GM12878 (cell line): ENCODE results near the gene PLAGL2. TPM values are rescaled to one million over a fixed set of nuclear protein-coding genes. Genes with fewer than 3 reads are reported as not detected.

ENCODE experiments used
- ATAC-seq: fragments of 200-7000 bp; cut with Tn5 transposase; 3 replicates; pipeline ENCODE4 v1.9.1; 2020; ENCODE audit warnings: mild to moderate bottlenecking, moderate library complexity
- BruUV-seq: library from RNA; stranded (reverse); fragments of 400-500 nt; replicated peaks from 2 replicates; lab custom pipeline; 2021; lab: Mats Ljungman, UMichigan
- CTCF ChIA-PET: fragments of 300-600 bp; sonication (Branson Sonifier 250); formaldehyde crosslinking; extraction: SDS; loops from one replicate; lab custom pipeline; 2021; ENCODE audit warnings: inconsistent platforms; lab: Yijun Ruan, JAX
- POLR2A ChIA-PET: fragments of 350-600 bp; formaldehyde crosslinking; extraction: SDS; loops from one replicate; lab custom pipeline; 2021; ENCODE audit warnings: inconsistent platforms; lab: Charles Lee
- RAD21 ChIA-PET: fragments of 300-600 bp; sonication (Branson Sonifier 250); formaldehyde crosslinking; loops from one replicate; lab custom pipeline; 2023; ENCODE audit warnings: antibody characterized with exemption; ENCODE audit not compliant: unreplicated experiment; lab: Charles Lee
- SMC1A ChIA-PET: fragments of 300-600 bp; sonication (Branson Sonifier 250); formaldehyde crosslinking; loops from one replicate; lab custom pipeline; 2023; ENCODE audit not compliant: unreplicated experiment, uncharacterized antibody; lab: Charles Lee
- DNase-seq: peaks from one replicate; pipeline ENCODE4 v3.0.0-alpha.2; 2011; ENCODE audit warnings: low read depth, low spot score
- FAIRE-seq: peaks from 3 replicates; lab custom pipeline; 2011; peaks lifted over from hg19 to GRCh38; lab: Jason Lieb, UNC
- H2AFZ ChIP-seq: 2 replicates; pipeline ENCODE4 v1.6.0; 2011; ENCODE audit warnings: low read depth, low read length, control low read depth; ENCODE audit not compliant: control insufficient read depth
- H3K27ac ChIP-seq: 2 replicates; pipeline ENCODE4 v1.5.1; 2011; ENCODE audit warnings: control low read depth; ENCODE audit not compliant: control insufficient read depth, insufficient read depth
- H3K27me3 ChIP-seq, 2 experiments: replicated peaks in 1 of 2; 2 replicates each; pipeline versions ENCODE4 v1.6.0 to v1.6.1; 2011; ENCODE audit warnings: low read length in 1 of 2; ENCODE audit not compliant: control insufficient read depth in 2 of 2, insufficient read depth in 2 of 2
- H3K36me3 ChIP-seq, 2 experiments: 2 replicates each; pipeline ENCODE4 v1.5.1; 2011; ENCODE audit warnings: low read length in 1 of 2; ENCODE audit not compliant: control insufficient read depth in 2 of 2, insufficient read depth in 2 of 2
- H3K4me1 ChIP-seq: 2 replicates; pipeline ENCODE4 v1.6.1; 2011; ENCODE audit warnings: mild to moderate bottlenecking, low read length, moderate library complexity, mixed read lengths; ENCODE audit not compliant: control insufficient read depth, insufficient read depth
- H3K4me2 ChIP-seq: 2 replicates; pipeline ENCODE4 v1.6.0; 2011; ENCODE audit warnings: control low read depth; ENCODE audit not compliant: control insufficient read depth, insufficient read depth
- H3K4me3 ChIP-seq: fragments of 200-600 bp; sonication (generic); 2 replicates; pipeline ENCODE4 v1.5.1; 2016
- H3K79me2 ChIP-seq: 2 replicates; pipeline ENCODE4 v1.6.0; 2011; ENCODE audit warnings: low read length; ENCODE audit not compliant: control insufficient read depth, insufficient read depth
- H3K9ac ChIP-seq: 2 replicates; pipeline ENCODE4 v1.8.0; 2011; ENCODE audit warnings: low read length, control low read depth, mixed read lengths; ENCODE audit not compliant: control insufficient read depth, insufficient read depth
- H3K9me3 ChIP-seq: replicated peaks from 3 replicates; pipeline ENCODE4 v1.5.1; 2011; ENCODE audit warnings: mild to moderate bottlenecking, low read length; ENCODE audit not compliant: control insufficient read depth, insufficient read depth
- H4K20me1 ChIP-seq: 2 replicates; pipeline ENCODE4 v1.6.0; 2011; ENCODE audit not compliant: control insufficient read depth, insufficient read depth
- EED ChIP-seq: sonication (generic); IDR thresholded peaks from 2 replicates; pipeline ENCODE4 v1.6.1; 2016; ENCODE audit warnings: antibody characterized with exemption, low read depth
- MAX ChIP-seq: IDR thresholded peaks from 2 replicates; pipeline ENCODE4 v1.6.1; 2012; ENCODE audit warnings: low read depth, low read length, improper control_type of control experiment
- NBN ChIP-seq: fragments of 450-650 bp; IDR thresholded peaks from 2 replicates; pipeline ENCODE4 v1.6.1; 2016
- NR2F1 ChIP-seq: fragments of 450-650 bp; conservative IDR thresholded peaks from 2 replicates; pipeline ENCODE4 v1.6.1; 2017; ENCODE audit warnings: mild to moderate bottlenecking
- RELB ChIP-seq: fragments of 450-650 bp; IDR thresholded peaks from 2 replicates; pipeline ENCODE4 v1.6.1; 2017; ENCODE audit warnings: low read depth, mild to moderate bottlenecking, moderate library complexity
- WGBS: methylation state at CpG from one replicate; pipeline ENCODE4 v1.1.6; 2016; ENCODE audit warnings: low lambda C conversion rate; ENCODE audit not compliant: insufficient replicate concordance, insufficient coverage; ENCODE audit errors: missing lambda C conversion rate; 5-methylcytosine and 5-hydroxymethylcytosine counted together
- in situ Hi-C: fragments of 300-500 bp; cut with MboI; formaldehyde crosslinking; loops from 9 replicates; pipeline ENCODE4 v1.14.3; 2018; ENCODE audit warnings: mixed read lengths
- intact Hi-C: fragments of 100-400 bp; cut with micrococcal nuclease; formaldehyde crosslinking; loops from one replicate; pipeline ENCODE4 v1.14.2; 2022; ENCODE audit not compliant: unreplicated experiment
- polyA plus RNA-seq, 11 experiments: library from polyadenylated mRNA; depleted of rRNA in 4 of 11; unstranded in 6 of 11; stranded (reverse) in 5 of 11; fragments of >200 nt; fragmentation: Nextera tagmentation in 4 of 11; fragmentation: Illumina TruSeq in 1 of 11; extraction: Ambion mirVana in 4 of 11; extraction: Trizol in 1 of 11; gene quantifications; 1 replicate in 1 of 11; 2 replicates in 10 of 11; pipeline versions ENCODE4 v1.2.1 to v1.2.3, GENCODE V29; 2011 to 2016; ENCODE audit warnings: inconsistent platforms in 2 of 11, missing spikeins in 2 of 11, low read depth in 1 of 11
- total RNA-seq, 4 experiments: library from RNA; depleted of rRNA in 3 of 4; stranded (reverse); fragments of >200 nt in 3 of 4; fragmentation: Illumina TruSeq in 1 of 4; extraction: Trizol in 1 of 4; gene quantifications; 2 replicates each; pipeline versions ENCODE4 v1.2.1 to v1.2.3, GENCODE V29; 2013 to 2021

Gene PLAGL2
- total and polyA plus RNA-seq, 10 of the 15 experiments (the other 5 are each of a cell fraction or from before 2014, with no cell fraction given): 4.4 to 32.3 (median 13.3) TPM

GRCh38 chr20:32206760-32207625 is 550 bp downstream of the PLAGL2 start:
- Histone ChIP-seq H3K4me2 (peak overlapping the region; percentile 85), H3K4me1 (peaks cover 20% of the 10 kb centered on the region), H4K20me1 (no peaks in the 10 kb centered on the region; the same call in 1 of the 2 replicates), H2AFZ (peak overlapping the region; percentile 54), H3K36me3 (peaks cover 0 to 6% of the 10 kb centered on the region in 2 experiments; a peak in 3 of 4 replicates), H3K79me2 (peaks cover 76% of the 10 kb centered on the region), H3K4me3 (peak overlapping the region; percentile 77), H3K27ac (peak overlapping the region; percentile 84), H3K9ac (peak overlapping the region; percentile 98), H3K9me3 (no peaks in the 10 kb centered on the region), H3K27me3 (no peaks in the 10 kb centered on the region)
- POLR2A ChIA-PET: no interaction called here
- SMC1A ChIA-PET: interaction anchor here (2.1 kb wide), 1 partner anchor 79 kb away, joined by 9 read pairs; no protein-coding TSS in a partner anchor
- TF ChIP-seq RELB: 0 out of 2 replicates have a peak, but pooled peaks have one; percentile 9
- TF ChIP-seq NR2F1: no peak
- TF ChIP-seq NBN: 0 out of 2 replicates have a peak, but pooled peaks have one; percentile 21
- no peak for TF ChIP-seq MAX
- TF ChIP-seq EED: 0 out of 2 replicates have a peak, but pooled peaks have one; percentile 7
- DNase-seq: no peak
- ATAC-seq: peak; percentile 9; the same call in 2 of the 3 replicates
- BruUV-seq: no TSS peak
- RAD21 ChIA-PET: interaction anchor here (1.3 to 2.8 kb wide), 3 partner anchors 73 to 149 kb away, joined by 4 to 22 read pairs (median 4); no protein-coding TSS in a partner anchor
- CTCF ChIA-PET: interaction anchor here (0.6 kb wide), 1 partner anchor 43 kb away, joined by 3 read pairs; no protein-coding TSS in a partner anchor
- in situ Hi-C loops: no loop called here
- no peak for FAIRE-seq
- WGBS: under 1% methylated on average over 28 of the region's 40 CpGs
- intact Hi-C loops: loop anchor here (2.0 to 5.0 kb wide), 3 partner anchors 80 to 175 kb away; partner anchors contain the start of gene ASXL1
